Measurements from ENCODE around the gene WDFY4.

Gene WDFY4

DNA sequence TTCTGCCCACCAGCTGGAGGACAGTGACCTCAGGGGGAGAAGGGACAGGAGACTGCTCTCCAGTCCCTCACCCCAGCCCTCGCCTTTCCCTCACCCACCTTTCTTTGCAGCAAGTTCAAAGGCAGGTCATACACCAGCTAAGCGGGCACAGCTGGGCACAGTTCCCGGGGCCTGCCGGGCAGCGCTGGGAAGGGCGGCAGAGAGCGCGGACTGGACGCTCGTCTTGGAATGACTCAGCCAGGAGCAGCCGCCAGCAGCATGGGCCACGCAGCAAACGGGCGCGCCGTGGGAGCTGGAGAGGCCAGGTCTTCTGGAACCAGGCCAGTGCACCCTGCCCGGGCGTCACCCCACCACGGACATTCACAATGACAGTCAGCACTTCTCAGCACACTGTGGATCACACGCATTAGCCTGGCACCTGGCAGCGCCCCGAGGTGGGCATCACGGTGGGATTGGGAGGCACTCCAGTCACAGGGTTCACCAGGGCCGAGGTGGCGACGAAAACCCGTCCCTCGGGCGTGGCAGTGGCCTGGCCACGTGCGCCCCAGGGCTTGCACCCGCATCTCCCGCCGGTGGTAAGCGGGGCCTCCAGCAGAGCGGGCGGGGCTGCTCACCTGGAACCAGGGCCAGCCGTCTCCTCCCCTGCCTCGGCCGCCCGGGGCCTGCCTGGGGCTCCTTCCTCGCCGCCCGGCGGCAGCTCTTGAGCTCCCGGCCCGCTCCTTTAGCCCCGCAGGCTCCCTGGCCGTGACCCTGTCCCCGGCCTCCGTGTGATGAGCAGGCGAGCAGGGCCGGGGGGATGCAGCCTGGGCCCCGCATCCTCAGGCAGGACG lies 29.0 kb upstream of the WDFY4 start:
- Histone ChIP-seq H3K27me3 (ENCODE audit: control insufficient read depth in 5 of 5, insufficient read depth in 4 of 5, low read length in 5 of 5) (peaks cover 0 to 5% (median 3%) of the 10 kb centered on the region in 5 donors), H3K9me3 (ENCODE audit: control insufficient read depth in 5 of 5, low read length in 5 of 5) (no peaks in the 10 kb centered on the region), H3K4me1 (ENCODE audit: control insufficient read depth in 5 of 5, insufficient read depth in 5 of 5, low read length in 5 of 5) (peaks cover 2 to 32% (median 15%) of the 10 kb centered on the region in 5 donors), H3K4me3 (ENCODE audit: low read depth in 1 of 5, low read length in 5 of 5) (peak overlapping the region; percentile 44 to 70 (median 62)), H3K36me3 (ENCODE audit: control insufficient read depth in 5 of 5, insufficient read depth in 5 of 5, low read length in 5 of 5) (no peaks in the 10 kb centered on the region), H3K27ac (ENCODE audit: low read depth, low read length) (no peak overlapping the region), H3K9ac (ENCODE audit: low read length in 5 of 5) (peak overlapping the region in 4 of 5 donors; percentile 10 to 73 (median 58))

DNA sequence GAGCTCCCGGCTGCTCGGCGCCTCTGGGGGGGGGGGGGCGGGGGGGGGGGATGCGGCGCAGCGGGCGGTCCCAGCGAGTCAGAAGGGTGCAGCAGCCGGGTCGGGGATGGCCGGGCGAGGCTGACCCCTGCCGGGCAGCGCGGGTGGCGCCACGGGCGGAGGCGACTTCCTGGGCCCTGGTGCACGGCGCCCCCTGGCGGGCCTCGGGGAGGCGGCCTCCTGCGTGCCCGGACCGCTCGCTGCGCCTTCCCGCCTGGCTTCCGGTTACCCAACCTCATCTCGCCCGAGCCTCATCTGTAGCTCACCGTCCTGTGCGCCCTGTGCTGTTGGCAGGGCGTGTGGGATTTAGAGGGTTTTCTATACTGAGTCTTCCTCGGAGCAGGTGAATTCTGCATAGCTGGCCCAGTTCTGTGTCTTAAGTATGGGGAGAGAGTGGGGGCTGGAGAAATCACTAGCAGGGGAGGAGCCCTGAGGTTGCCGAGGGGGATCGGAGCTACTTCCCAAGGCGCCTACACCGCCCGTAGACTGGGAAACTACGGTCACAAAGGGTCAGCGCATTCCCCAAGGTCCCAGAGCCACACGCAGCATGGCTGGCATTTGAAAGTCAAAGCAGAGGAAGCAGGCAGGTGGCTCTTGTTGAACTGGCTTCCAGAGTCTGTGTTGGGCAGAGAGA lies 28.3 kb upstream of the WDFY4 start:
- Histone ChIP-seq H3K4me3 (ENCODE audit: low read depth in 1 of 5, low read length in 5 of 5) (peak overlapping the region; percentile 44 to 70 (median 62)), H3K27ac (ENCODE audit: low read depth, low read length) (no peak overlapping the region), H3K36me3 (ENCODE audit: control insufficient read depth in 5 of 5, insufficient read depth in 5 of 5, low read length in 5 of 5) (no peaks in the 10 kb centered on the region), H3K9ac (ENCODE audit: low read length in 5 of 5) (peak overlapping the region in 1 of 5 donors; percentile 43), H3K4me1 (ENCODE audit: control insufficient read depth in 5 of 5, insufficient read depth in 5 of 5, low read length in 5 of 5) (peaks cover 2 to 30% (median 14%) of the 10 kb centered on the region in 5 donors), H3K27me3 (ENCODE audit: control insufficient read depth in 5 of 5, insufficient read depth in 4 of 5, low read length in 5 of 5) (peaks cover 0 to 5% (median 0%) of the 10 kb centered on the region in 5 donors), H3K9me3 (ENCODE audit: control insufficient read depth in 5 of 5, low read length in 5 of 5) (no peaks in the 10 kb centered on the region)

- Histone ChIP-seq H3K9me3 (ENCODE audit: control insufficient read depth in 5 of 5, low read length in 5 of 5) (no peaks in the 10 kb centered on the region), H3K27me3 (ENCODE audit: control insufficient read depth in 5 of 5, insufficient read depth in 4 of 5, low read length in 5 of 5) (peaks cover 0 to 5% (median 0%) of the 10 kb centered on the region in 5 donors), H3K36me3 (ENCODE audit: control insufficient read depth in 5 of 5, insufficient read depth in 5 of 5, low read length in 5 of 5) (no peaks in the 10 kb centered on the region), H3K4me1 (ENCODE audit: control insufficient read depth in 5 of 5, insufficient read depth in 5 of 5, low read length in 5 of 5) (peaks cover 2 to 25% (median 14%) of the 10 kb centered on the region in 5 donors), H3K9ac (ENCODE audit: low read length in 5 of 5) (no peak overlapping the region), H3K4me3 (ENCODE audit: low read depth in 1 of 5, low read length in 5 of 5) (peak overlapping the region in 3 of 5 donors; percentile 43 to 70 (median 61)), H3K27ac (ENCODE audit: low read depth, low read length) (no peak overlapping the region)
Measured at GRCh38 chr10:48656914-48657305, 27.8 kb upstream of the WDFY4 start.

DNA sequence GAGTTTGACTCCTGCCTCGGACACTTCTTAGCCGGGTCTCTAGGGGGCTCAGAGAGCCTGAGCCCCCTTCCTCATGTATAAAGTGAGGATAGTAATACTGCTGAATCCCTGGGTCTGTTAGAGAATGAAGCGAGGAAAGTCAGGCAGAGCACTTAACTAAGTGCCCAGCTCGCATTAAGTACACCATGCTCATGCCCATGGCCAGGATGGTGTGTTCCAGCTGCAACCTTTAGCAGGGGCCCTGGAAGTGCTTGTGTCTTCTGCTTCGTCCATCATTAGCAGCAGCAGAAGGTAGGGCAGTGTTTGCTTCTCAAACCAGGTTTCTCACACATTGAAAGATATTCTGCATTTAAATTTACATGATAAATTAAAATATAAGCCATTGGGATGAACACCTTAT lies 27.3 kb upstream of the WDFY4 start:
- Histone ChIP-seq H3K27ac (ENCODE audit: low read depth, low read length) (no peak overlapping the region), H3K4me3 (ENCODE audit: low read depth in 1 of 5, low read length in 5 of 5) (no peak overlapping the region), H3K36me3 (ENCODE audit: control insufficient read depth in 5 of 5, insufficient read depth in 5 of 5, low read length in 5 of 5) (no peaks in the 10 kb centered on the region), H3K27me3 (ENCODE audit: control insufficient read depth in 5 of 5, insufficient read depth in 4 of 5, low read length in 5 of 5) (peaks cover 0 to 5% (median 0%) of the 10 kb centered on the region in 5 donors), H3K9ac (ENCODE audit: low read length in 5 of 5) (no peak overlapping the region), H3K9me3 (ENCODE audit: control insufficient read depth in 5 of 5, low read length in 5 of 5) (no peaks in the 10 kb centered on the region), H3K4me1 (ENCODE audit: control insufficient read depth in 5 of 5, insufficient read depth in 5 of 5, low read length in 5 of 5) (peaks cover 2 to 25% (median 14%) of the 10 kb centered on the region in 5 donors)

GRCh38 chr10:48658243-48658974 lies 26.3 kb upstream of the WDFY4 start:
- Histone ChIP-seq H3K27me3 (ENCODE audit: control insufficient read depth in 5 of 5, insufficient read depth in 4 of 5, low read length in 5 of 5) (peaks cover 0 to 5% (median 0%) of the 10 kb centered on the region in 5 donors), H3K4me3 (ENCODE audit: low read depth in 1 of 5, low read length in 5 of 5) (no peak overlapping the region), H3K36me3 (ENCODE audit: control insufficient read depth in 5 of 5, insufficient read depth in 5 of 5, low read length in 5 of 5) (no peaks in the 10 kb centered on the region), H3K9ac (ENCODE audit: low read length in 5 of 5) (no peak overlapping the region), H3K9me3 (ENCODE audit: control insufficient read depth in 5 of 5, low read length in 5 of 5) (no peaks in the 10 kb centered on the region), H3K4me1 (ENCODE audit: control insufficient read depth in 5 of 5, insufficient read depth in 5 of 5, low read length in 5 of 5) (peaks cover 2 to 22% (median 14%) of the 10 kb centered on the region in 5 donors), H3K27ac (ENCODE audit: low read depth, low read length) (no peak overlapping the region)

DNA sequence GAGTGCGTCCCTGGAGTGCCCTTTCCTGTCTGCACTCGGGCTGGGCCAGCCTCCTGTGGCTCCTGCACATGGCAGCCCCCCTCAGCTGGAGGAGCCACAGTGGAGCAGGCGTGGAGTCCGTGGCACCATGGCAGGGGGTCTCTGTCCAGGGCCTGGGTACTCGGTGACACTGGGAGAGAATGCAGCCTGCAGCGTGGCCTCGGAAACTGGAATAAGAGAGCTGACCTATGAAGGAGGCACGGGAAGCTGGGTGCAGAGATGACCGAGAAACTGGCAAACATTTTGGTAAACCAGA lies 25.8 kb upstream of the WDFY4 start:
- Histone ChIP-seq H3K4me3 (ENCODE audit: low read depth in 1 of 5, low read length in 5 of 5) (no peak overlapping the region), H3K9ac (ENCODE audit: low read length in 5 of 5) (no peak overlapping the region), H3K27me3 (ENCODE audit: control insufficient read depth in 5 of 5, insufficient read depth in 4 of 5, low read length in 5 of 5) (peaks cover 0 to 5% (median 0%) of the 10 kb centered on the region in 5 donors), H3K27ac (ENCODE audit: low read depth, low read length) (no peak overlapping the region), H3K4me1 (ENCODE audit: control insufficient read depth in 5 of 5, insufficient read depth in 5 of 5, low read length in 5 of 5) (peaks cover 2 to 22% (median 14%) of the 10 kb centered on the region in 5 donors), H3K9me3 (ENCODE audit: control insufficient read depth in 5 of 5, low read length in 5 of 5) (no peaks in the 10 kb centered on the region), H3K36me3 (ENCODE audit: control insufficient read depth in 5 of 5, insufficient read depth in 5 of 5, low read length in 5 of 5) (no peaks in the 10 kb centered on the region)

- H3K27ac ChIP-seq (ENCODE audit: low read depth, low read length) = no peak overlapping the region
- peaks cover 0 to 5% (median 0%) of the 10 kb centered on the region in 5 donors for H3K27me3 ChIP-seq (ENCODE audit: control insufficient read depth in 5 of 5, insufficient read depth in 4 of 5, low read length in 5 of 5)
- H3K9ac ChIP-seq (ENCODE audit: low read length in 5 of 5) = no peak overlapping the region
- no peak overlapping the region for H3K4me3 ChIP-seq (ENCODE audit: low read depth in 1 of 5, low read length in 5 of 5)
- H3K9me3 ChIP-seq (ENCODE audit: control insufficient read depth in 5 of 5, low read length in 5 of 5) = peaks cover 0 to 2% (median 0%) of the 10 kb centered on the region in 5 donors
- H3K4me1 ChIP-seq (ENCODE audit: control insufficient read depth in 5 of 5, insufficient read depth in 5 of 5, low read length in 5 of 5) = peaks cover 2 to 17% (median 14%) of the 10 kb centered on the region in 5 donors
- H3K36me3 ChIP-seq (ENCODE audit: control insufficient read depth in 5 of 5, insufficient read depth in 5 of 5, low read length in 5 of 5) = no peaks in the 10 kb centered on the region
Measured at GRCh38 chr10:48659790-48660189, 24.9 kb upstream of the WDFY4 start.

DNA sequence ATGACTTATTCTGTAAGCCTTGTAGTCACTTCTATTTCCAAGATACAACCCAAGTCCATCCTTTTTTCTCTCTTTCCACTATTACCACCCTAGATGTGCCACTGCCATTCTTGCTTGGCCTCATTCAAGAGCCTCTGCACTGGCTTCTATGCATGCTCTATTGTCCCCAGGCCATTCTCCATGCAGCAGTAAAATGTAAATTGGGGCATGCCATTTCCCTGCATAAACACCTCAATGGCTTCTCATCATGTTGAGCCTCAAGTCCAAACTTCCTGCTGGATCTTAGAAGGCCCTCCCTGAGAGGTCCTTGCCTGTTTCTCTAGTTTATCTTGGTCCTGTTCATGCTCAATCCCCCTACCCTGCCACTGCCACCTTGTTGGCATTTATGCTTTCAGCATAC lies 23.2 kb upstream of the WDFY4 start:
- Histone ChIP-seq H3K9me3 (ENCODE audit: control insufficient read depth in 5 of 5, low read length in 5 of 5) (peaks cover 0 to 5% (median 0%) of the 10 kb centered on the region in 5 donors), H3K4me3 (ENCODE audit: low read depth in 1 of 5, low read length in 5 of 5) (no peak overlapping the region), H3K9ac (ENCODE audit: low read length in 5 of 5) (no peak overlapping the region), H3K27ac (ENCODE audit: low read depth, low read length) (no peak overlapping the region), H3K36me3 (ENCODE audit: control insufficient read depth in 5 of 5, insufficient read depth in 5 of 5, low read length in 5 of 5) (no peaks in the 10 kb centered on the region), H3K4me1 (ENCODE audit: control insufficient read depth in 5 of 5, insufficient read depth in 5 of 5, low read length in 5 of 5) (peaks cover 2 to 5% (median 4%) of the 10 kb centered on the region in 5 donors), H3K27me3 (ENCODE audit: control insufficient read depth in 5 of 5, insufficient read depth in 4 of 5, low read length in 5 of 5) (peaks cover 0 to 5% (median 0%) of the 10 kb centered on the region in 5 donors)

DNA sequence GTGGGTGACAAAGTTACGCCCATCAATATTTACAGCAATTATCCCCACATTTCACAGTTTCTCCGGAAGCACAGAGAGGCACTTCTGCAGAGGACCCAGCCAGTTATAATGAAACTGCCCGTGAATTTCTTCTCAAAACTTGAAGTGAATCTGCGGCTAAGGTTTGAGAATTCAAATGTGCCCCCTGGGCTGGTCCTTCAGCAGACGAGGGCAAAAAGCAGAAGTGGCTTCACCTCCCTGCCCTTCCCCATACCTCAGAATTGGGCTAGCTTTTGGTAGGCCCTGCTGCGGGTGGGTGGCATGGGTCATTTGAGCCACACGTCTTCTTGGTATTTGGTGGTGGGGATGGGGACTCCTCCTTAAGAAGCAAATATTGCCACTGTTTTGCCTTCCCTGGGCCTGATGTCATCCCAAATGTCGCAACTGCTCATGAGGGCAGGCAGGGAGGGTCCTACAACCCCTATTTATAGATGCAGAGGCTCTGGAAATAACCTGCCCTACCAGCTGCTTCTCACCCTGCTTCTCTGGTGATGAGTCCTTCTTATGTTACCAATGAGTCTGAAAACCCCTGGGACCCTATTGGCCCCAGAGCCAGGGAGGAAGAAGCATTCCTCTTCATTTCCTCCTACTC lies 16.6 kb upstream of the WDFY4 start:
- H3K9me3 ChIP-seq (ENCODE audit: control insufficient read depth in 5 of 5, low read length in 5 of 5) = peaks cover 0 to 5% (median 0%) of the 10 kb centered on the region in 5 donors
- H3K27me3 ChIP-seq (ENCODE audit: control insufficient read depth in 5 of 5, insufficient read depth in 4 of 5, low read length in 5 of 5) = peaks cover 0 to 9% (median 4%) of the 10 kb centered on the region in 5 donors
- H3K4me3 ChIP-seq (ENCODE audit: low read depth in 1 of 5, low read length in 5 of 5) = no peak overlapping the region
- peaks cover 0 to 6% (median 2%) of the 10 kb centered on the region in 5 donors for H3K4me1 ChIP-seq (ENCODE audit: control insufficient read depth in 5 of 5, insufficient read depth in 5 of 5, low read length in 5 of 5)
- H3K36me3 ChIP-seq (ENCODE audit: control insufficient read depth in 5 of 5, insufficient read depth in 5 of 5, low read length in 5 of 5) = no peaks in the 10 kb centered on the region
- no peak overlapping the region for H3K9ac ChIP-seq (ENCODE audit: low read length in 5 of 5)
- no peak overlapping the region for H3K27ac ChIP-seq (ENCODE audit: low read depth, low read length)
